ENCODE results near the gene BCKDK. TPM values are rescaled to one million over a fixed set of nuclear protein-coding genes. Genes with fewer than 3 reads are reported as not detected.
A peak's percentile ranks its signal among the peaks of the same experiment; 100 is the strongest.

BCKDK gene
- 11.0 TPM for total RNA-seq

GRCh38 chr16:31108035-31108793, at the start of gene BCKDK:
BCKDK (plus strand) TSS chr16:31108386; CDS start chr16:31109224, 838 bp downstream.
- Histone ChIP-seq H3K4me1 (ENCODE audit: insufficient read depth, low read length) (peaks cover 36% of the 10 kb centered on the region), H3K4me3 (ENCODE audit: low read length) (peak within 1 kb of the TSS; percentile 82), H3K27me3 (ENCODE audit: insufficient read depth, low read length) (no peaks in the 10 kb centered on the region), H3K9me3 (ENCODE audit: low read depth, low read length) (no peaks in the 10 kb centered on the region)

GRCh38 chr16:31061126-31061812, 46.9 kb upstream of the BCKDK start:
- no peak overlapping the region for H3K4me3 ChIP-seq (ENCODE audit: low read length)
- H3K4me1 ChIP-seq (ENCODE audit: insufficient read depth, low read length): peaks cover 36% of the 10 kb centered on the region
- H3K9me3 ChIP-seq (ENCODE audit: low read depth, low read length): no peaks in the 10 kb centered on the region
- H3K27me3 ChIP-seq (ENCODE audit: insufficient read depth, low read length): no peaks in the 10 kb centered on the region

GRCh38 chr16:31061813-31062440, 46.3 kb upstream of the BCKDK start:
- Histone ChIP-seq H3K4me1 (ENCODE audit: insufficient read depth, low read length) (peaks cover 40% of the 10 kb centered on the region), H3K27me3 (ENCODE audit: insufficient read depth, low read length) (no peaks in the 10 kb centered on the region)

GRCh38 chr16:31063495-31063842, 44.7 kb upstream of the BCKDK start:
- Histone ChIP-seq H3K27me3 (ENCODE audit: insufficient read depth, low read length) (no peaks in the 10 kb centered on the region), H3K4me1 (ENCODE audit: insufficient read depth, low read length) (peaks cover 40% of the 10 kb centered on the region), H3K4me3 (ENCODE audit: low read length) (no peak overlapping the region), H3K9me3 (ENCODE audit: low read depth, low read length) (no peaks in the 10 kb centered on the region)

More at GRCh38 chr16:31061813-31062440, 46.3 kb upstream of the BCKDK start:
- Histone ChIP-seq H3K9me3 (ENCODE audit: low read depth, low read length) (no peaks in the 10 kb centered on the region), H3K4me3 (ENCODE audit: low read length) (no peak overlapping the region)

GRCh38 chr16:31063843-31064611, 44.2 kb upstream of the BCKDK start:
- Histone ChIP-seq H3K9me3 (ENCODE audit: low read depth, low read length) (no peaks in the 10 kb centered on the region), H3K27me3 (ENCODE audit: insufficient read depth, low read length) (no peaks in the 10 kb centered on the region), H3K4me1 (ENCODE audit: insufficient read depth, low read length) (peaks cover 40% of the 10 kb centered on the region), H3K4me3 (ENCODE audit: low read length) (no peak overlapping the region)

- no peaks in the 10 kb centered on the region for H3K9me3 ChIP-seq (ENCODE audit: low read depth, low read length)
- peaks cover 40% of the 10 kb centered on the region for H3K4me1 ChIP-seq (ENCODE audit: insufficient read depth, low read length)
- no peak overlapping the region for H3K4me3 ChIP-seq (ENCODE audit: low read length)
- no peaks in the 10 kb centered on the region for H3K27me3 ChIP-seq (ENCODE audit: insufficient read depth, low read length)
Observed at GRCh38 chr16:31064882-31065461, 43.2 kb upstream of the BCKDK start.

- no peak overlapping the region for H3K4me3 ChIP-seq (ENCODE audit: low read length)
- H3K27me3 ChIP-seq (ENCODE audit: insufficient read depth, low read length): no peaks in the 10 kb centered on the region
- no peaks in the 10 kb centered on the region for H3K9me3 ChIP-seq (ENCODE audit: low read depth, low read length)
- H3K4me1 ChIP-seq (ENCODE audit: insufficient read depth, low read length): peaks cover 42% of the 10 kb centered on the region
Observed at GRCh38 chr16:31067342-31067741, 40.8 kb upstream of the BCKDK start.

- no peaks in the 10 kb centered on the region for H3K9me3 ChIP-seq (ENCODE audit: low read depth, low read length)
- no peak overlapping the region for H3K4me3 ChIP-seq (ENCODE audit: low read length)
- H3K4me1 ChIP-seq (ENCODE audit: insufficient read depth, low read length): peaks cover 31% of the 10 kb centered on the region
- H3K27me3 ChIP-seq (ENCODE audit: insufficient read depth, low read length): no peaks in the 10 kb centered on the region
Observed at GRCh38 chr16:31071861-31072260, 36.3 kb upstream of the BCKDK start.

- peak overlapping the region; percentile 79 for H3K4me3 ChIP-seq (ENCODE audit: low read length)
- no peaks in the 10 kb centered on the region for H3K9me3 ChIP-seq (ENCODE audit: low read depth, low read length)
- H3K27me3 ChIP-seq (ENCODE audit: insufficient read depth, low read length): no peaks in the 10 kb centered on the region
- peaks cover 31% of the 10 kb centered on the region for H3K4me1 ChIP-seq (ENCODE audit: insufficient read depth, low read length)
Observed at GRCh38 chr16:31072540-31073141, 35.5 kb upstream of the BCKDK start.

GRCh38 chr16:31073142-31073969, 34.8 kb upstream of the BCKDK start:
- no peaks in the 10 kb centered on the region for H3K27me3 ChIP-seq (ENCODE audit: insufficient read depth, low read length)
- H3K4me1 ChIP-seq (ENCODE audit: insufficient read depth, low read length): peaks cover 31% of the 10 kb centered on the region
- no peaks in the 10 kb centered on the region for H3K9me3 ChIP-seq (ENCODE audit: low read depth, low read length)
- peak overlapping the region; percentile 79 for H3K4me3 ChIP-seq (ENCODE audit: low read length)

- Histone ChIP-seq H3K9me3 (ENCODE audit: low read depth, low read length) (no peaks in the 10 kb centered on the region), H3K4me1 (ENCODE audit: insufficient read depth, low read length) (peaks cover 36% of the 10 kb centered on the region), H3K27me3 (ENCODE audit: insufficient read depth, low read length) (no peaks in the 10 kb centered on the region), H3K4me3 (ENCODE audit: low read length) (peak within 1 kb of the TSS; percentile 79)
Observed at GRCh38 chr16:31073970-31074813, 34.0 kb upstream of the BCKDK start, which contains the start of the genes ZNF646 and ZNF668. ZNF646 (plus strand) TSS chr16:31074422; CDS start chr16:31076325, 1,903 bp downstream. ZNF668 (minus strand) TSS chr16:31074240; CDS start chr16:31064459, 9,781 bp downstream.

- no peaks in the 10 kb centered on the region for H3K27me3 ChIP-seq (ENCODE audit: insufficient read depth, low read length)
- peaks cover 38% of the 10 kb centered on the region for H3K4me1 ChIP-seq (ENCODE audit: insufficient read depth, low read length)
- H3K9me3 ChIP-seq (ENCODE audit: low read depth, low read length): no peaks in the 10 kb centered on the region
- H3K4me3 ChIP-seq (ENCODE audit: low read length): peak overlapping the region; percentile 79
Observed at GRCh38 chr16:31074814-31075183, 33.4 kb upstream of the BCKDK start.

- H3K4me3 ChIP-seq (ENCODE audit: low read length): no peak overlapping the region
- H3K9me3 ChIP-seq (ENCODE audit: low read depth, low read length): no peaks in the 10 kb centered on the region
- H3K27me3 ChIP-seq (ENCODE audit: insufficient read depth, low read length): no peaks in the 10 kb centered on the region
- H3K4me1 ChIP-seq (ENCODE audit: insufficient read depth, low read length): peaks cover 38% of the 10 kb centered on the region
Observed at GRCh38 chr16:31076319-31076718, 31.9 kb upstream of the BCKDK start.
